BJ (cell line): ENCODE data around the gene HDAC11. TPM values are rescaled to one million over a fixed set of nuclear protein-coding genes. Genes with fewer than 3 reads are reported as not detected.
A peak's percentile ranks its signal among the peaks of the same experiment; 100 is the strongest.

Experiments
- CTCF ChIA-PET: fragments of 350-600 bp; formaldehyde crosslinking; extraction: SDS; loops from one replicate; lab custom pipeline; 2021; ENCODE audit warnings: antibody characterized with exemption, inconsistent platforms; lab: Yijun Ruan, JAX
- POLR2A ChIA-PET: fragments of 300-600 bp; sonication (Branson Sonifier 250); formaldehyde crosslinking; extraction: SDS; loops from one replicate; lab custom pipeline; 2021; ENCODE audit warnings: antibody characterized with exemption; lab: Charles Lee
- DNase-seq: peaks from one replicate; pipeline ENCODE4 v3.0.0-alpha.2; 2011; ENCODE audit warnings: low read depth
- H3K27me3 ChIP-seq: 2 replicates; pipeline ENCODE4 v1.6.0; 2011; ENCODE audit warnings: low read length; ENCODE audit not compliant: control insufficient read depth, insufficient read depth
- H3K36me3 ChIP-seq: 2 replicates; pipeline ENCODE4 v1.5.1; 2011; ENCODE audit warnings: low read length; ENCODE audit not compliant: control insufficient read depth, insufficient read depth
- H3K4me3 ChIP-seq: 2 replicates; pipeline ENCODE4 v1.5.1; 2011; ENCODE audit warnings: low read depth, mild to moderate bottlenecking, control low read depth, low read length
- CTCF ChIP-seq: IDR thresholded peaks from 2 replicates; pipeline ENCODE4 v1.5.1; 2011; ENCODE audit warnings: low read depth, mild to moderate bottlenecking, control low read depth, inconsistent platforms, low read length, moderate library complexity; ENCODE audit not compliant: insufficient read depth
- polyA plus RNA-seq: library from polyadenylated mRNA; depleted of rRNA; stranded (reverse); fragments of >200 nt; gene quantifications from 2 replicates; pipeline ENCODE4 v1.2.3, GENCODE V29; 2011

The HDAC11 gene
- polyA plus RNA-seq, 1 experiment: 16.0 TPM

GRCh38 chr3:13544293-13544831, 64.3 kb downstream of the HDAC11 start:
- TF ChIP-seq CTCF: no peak
- no peaks in the 10 kb centered on the region for H3K27me3 ChIP-seq
- DNase-seq: peak; percentile 58
- CTCF ChIA-PET: interaction anchor here (0.6 to 1.4 kb wide), 5 partner anchors 37 to 235 kb away, joined by 3 to 4 read pairs (median 3); no protein-coding TSS in a partner anchor
- POLR2A ChIA-PET: interaction anchor here (0.6 kb wide), 2 partner anchors 580 to 820 kb away, joined by 3 read pairs; partner anchors contain the start of genes CHCHD4 and TMEM43
- no peaks in the 10 kb centered on the region for H3K36me3 ChIP-seq
- no peak overlapping the region for H3K4me3 ChIP-seq

GRCh38 chr3:13544951-13545651, 65.0 kb downstream of the HDAC11 start:
- no peaks in the 10 kb centered on the region for H3K27me3 ChIP-seq
- H3K36me3 ChIP-seq: no peaks in the 10 kb centered on the region
- H3K4me3 ChIP-seq: no peak overlapping the region
- DNase-seq: no peak
- ChIA-PET POLR2A (no interaction called here), CTCF (interaction anchor here (1.4 kb wide), 1 partner anchor 51 kb away, joined by 4 read pairs; no protein-coding TSS in a partner anchor)
- no peak for TF ChIP-seq CTCF

GRCh38 chr3:13545952-13546454, 65.9 kb downstream of the HDAC11 start:
- ChIA-PET CTCF (interaction anchor here (1.0 to 1.7 kb wide), 2 partner anchors 49 to 51 kb away, joined by 4 read pairs; no protein-coding TSS in a partner anchor), POLR2A (no interaction called here)
- Histone ChIP-seq H3K36me3 (no peaks in the 10 kb centered on the region), H3K27me3 (no peaks in the 10 kb centered on the region), H3K4me3 (no peak overlapping the region)
- TF ChIP-seq CTCF: no peak
- no peak for DNase-seq

- DNase-seq: no peak
- ChIA-PET POLR2A (no interaction called here), CTCF (interaction anchor here (1.0 to 1.7 kb wide), 2 partner anchors 50 to 51 kb away, joined by 4 read pairs; no protein-coding TSS in a partner anchor)
- H3K4me3 ChIP-seq: no peak overlapping the region
- H3K36me3 ChIP-seq: no peaks in the 10 kb centered on the region
- H3K27me3 ChIP-seq: no peaks in the 10 kb centered on the region
- no peak for TF ChIP-seq CTCF
Observed at GRCh38 chr3:13546667-13547171, 66.6 kb downstream of the HDAC11 start.

- ChIA-PET POLR2A (no interaction called here), CTCF (interaction anchor here (1.1 to 1.3 kb wide), 2 partner anchors 8 to 54 kb away, joined by 3 read pairs; no protein-coding TSS in a partner anchor)
- no peak overlapping the region for H3K4me3 ChIP-seq
- peaks cover 2% of the 10 kb centered on the region for H3K36me3 ChIP-seq
- no peaks in the 10 kb centered on the region for H3K27me3 ChIP-seq
- TF ChIP-seq CTCF: no peak
- DNase-seq: no peak
Observed at GRCh38 chr3:13547591-13548371, 67.7 kb downstream of the HDAC11 start.
